OCI-LY3 (cell line): ENCODE results near the gene OR4A5.
"Not testable (repeated sequence)": the region's sequence is repeated elsewhere in the genome, so short reads cannot be mapped to it uniquely, and the experiment has no call there.

ENCODE experiments used
- H2AFZ ChIP-seq: fragments of 200-600, 300-600 bp; shearing (Covaris generic); 2 replicates; pipeline ENCODE4 v1.6.0; 2014; ENCODE audit warnings: antibody characterized with exemption, low read depth, low read length
- H3K27ac ChIP-seq: fragments of 200-600, 300-600 bp; sonication (generic); 2 replicates; pipeline ENCODE4 v1.5.1; 2014; ENCODE audit warnings: mild to moderate bottlenecking, low read length, moderate library complexity, mixed read lengths
- H3K27me3 ChIP-seq: fragments of 200-600, 300-600 bp; sonication (generic); 2 replicates; pipeline ENCODE4 v1.6.1; 2014; ENCODE audit warnings: low read depth, low read length, mixed read lengths
- H3K36me3 ChIP-seq: fragments of 200-600, 300-600 bp; sonication (generic); replicated peaks from 2 replicates; pipeline ENCODE3; 2014; ENCODE audit warnings: low read depth, low read length, mixed read lengths
- H3K4me1 ChIP-seq: fragments of 300-600, 200-600 bp; sonication (generic); 2 replicates; pipeline ENCODE4 v1.6.1; 2014; ENCODE audit warnings: low read length, mixed read lengths
- H3K4me2 ChIP-seq: fragments of 200-600, 300-600 bp; sonication (generic); 2 replicates; pipeline ENCODE4 v1.6.1; 2014; ENCODE audit warnings: low read length, mixed read lengths
- H3K4me3 ChIP-seq: fragments of 300-600, 200-600 bp; sonication (generic); 2 replicates; pipeline ENCODE4 v1.5.1; 2014; ENCODE audit warnings: antibody characterized with exemption, mild to moderate bottlenecking, low read length, moderate library complexity
- H3K79me2 ChIP-seq: fragments of 300-600, 200-600 bp; shearing (Covaris generic); 2 replicates; pipeline ENCODE4 v1.6.1; 2014; ENCODE audit warnings: mild to moderate bottlenecking, low read length, mixed read lengths
- H3K9ac ChIP-seq: fragments of 300-600, 200-600 bp; shearing (Covaris generic); 2 replicates; pipeline ENCODE4 v1.6.0; 2014; ENCODE audit warnings: mild to moderate bottlenecking, low read length, moderate library complexity
- H3K9me3 ChIP-seq: fragments of 200-600, 300-600 bp; shearing (Covaris generic); 2 replicates; pipeline ENCODE4 v1.6.1; 2014; ENCODE audit warnings: low read length, mixed read lengths; ENCODE audit not compliant: insufficient read depth
- H4K20me1 ChIP-seq: fragments of 200-600, 300-600 bp; sonication (generic); 2 replicates; pipeline ENCODE4 v1.6.1; 2016; ENCODE audit warnings: low read length, mixed read lengths; ENCODE audit not compliant: insufficient read depth

The OR4A5 gene, protein sequence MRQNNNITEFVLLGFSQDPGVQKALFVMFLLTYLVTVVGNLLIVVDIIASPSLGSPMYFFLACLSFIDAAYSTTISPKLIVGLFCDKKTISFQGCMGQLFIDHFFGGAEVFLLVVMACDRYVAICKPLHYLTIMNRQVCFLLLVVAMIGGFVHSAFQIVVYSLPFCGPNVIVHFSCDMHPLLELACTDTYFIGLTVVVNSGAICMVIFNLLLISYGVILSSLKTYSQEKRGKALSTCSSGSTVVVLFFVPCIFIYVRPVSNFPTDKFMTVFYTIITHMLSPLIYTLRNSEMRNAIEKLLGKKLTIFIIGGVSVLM

GRCh38 chr11:54706532-54706931 is at the start of gene OR4A5:
TSS of gene OR4A5 (plus strand) at chr11:54706832. CDS start at chr11:54706885, 53 bp downstream.
- not testable (repeated sequence) for H3K4me3 ChIP-seq, H3K4me1 ChIP-seq, H4K20me1 ChIP-seq

GRCh38 chr11:54720094-54720493 is 13.5 kb downstream of the OR4A5 start:
- H3K4me2 ChIP-seq, H3K79me2 ChIP-seq, H4K20me1 ChIP-seq, H3K9me3 ChIP-seq, H3K27ac ChIP-seq, H3K4me1 ChIP-seq, H3K27me3 ChIP-seq, H3K36me3 ChIP-seq, H3K4me3 ChIP-seq, H3K9ac ChIP-seq, H2AFZ ChIP-seq: not testable (repeated sequence)

More at GRCh38 chr11:54706532-54706931, at the start of gene OR4A5:
- not testable (repeated sequence) for H3K36me3 ChIP-seq, H2AFZ ChIP-seq, H3K27me3 ChIP-seq, H3K27ac ChIP-seq, H3K9ac ChIP-seq, H3K79me2 ChIP-seq, H3K9me3 ChIP-seq, H3K4me2 ChIP-seq
